Osteocyte (in vitro differentiated cells): ENCODE measurements around the gene CR1. TPM values are rescaled to one million over a fixed set of nuclear protein-coding genes. Genes with fewer than 3 reads are reported as not detected.

ENCODE experiments used
- DNase-seq: peaks from one replicate; pipeline ENCODE4 v3.0.0; 2021; ENCODE audit warnings: mixed read lengths; ENCODE audit not compliant: unreplicated experiment; ENCODE audit errors: extremely low spot score
- H3K27ac Mint-ChIP-seq: one replicate; pipeline ENCODE4 v1.8.0; 2021; ENCODE audit warnings: mild to moderate bottlenecking, mixed read lengths; ENCODE audit not compliant: unreplicated experiment
- H3K27me3 Mint-ChIP-seq: one replicate; pipeline ENCODE4 v1.8.0; 2021; ENCODE audit warnings: mixed read lengths; ENCODE audit not compliant: unreplicated experiment
- H3K36me3 Mint-ChIP-seq: one replicate; pipeline ENCODE4 v1.8.0; 2021; ENCODE audit warnings: mixed read lengths; ENCODE audit not compliant: unreplicated experiment
- H3K4me1 Mint-ChIP-seq: one replicate; pipeline ENCODE4 v1.8.0; 2021; ENCODE audit warnings: mixed read lengths; ENCODE audit not compliant: unreplicated experiment
- H3K4me3 Mint-ChIP-seq: one replicate; pipeline ENCODE4 v1.8.0; 2021; ENCODE audit warnings: mild to moderate bottlenecking, moderate library complexity, mixed read lengths; ENCODE audit not compliant: unreplicated experiment
- H3K9me3 Mint-ChIP-seq: one replicate; pipeline ENCODE4 v1.8.0; 2021; ENCODE audit warnings: mixed read lengths; ENCODE audit not compliant: unreplicated experiment
- CTCF ChIP-seq: fragments of 200-600 bp; sonication (generic); IDR thresholded peaks from 2 replicates; pipeline ENCODE4 v1.5.0; 2021; ENCODE audit warnings: antibody characterized with exemption, mild to moderate bottlenecking, moderate library complexity
- long read RNA-seq: library from polyadenylated mRNA; unstranded; transcript quantifications from one replicate; pipeline ENCODE4 v2.0.0, GENCODE V29; 2021
- total RNA-seq: library from RNA; stranded (reverse); gene quantifications from 2 replicates; pipeline ENCODE4 v1.2.1, GENCODE V29; 2021

Gene CR1
- total RNA-seq = not detected in 2 replicates
- long read RNA-seq = 0 reads

GRCh38 chr1:207495801-207496792 lies at the start of gene CR1:
Gene CR1, plus strand, starts transcription at chr1:207496157. Its CDS starts 111 bp downstream, at chr1:207496268.
- Mint-ChIP-seq H3K4me3 (peak within 1 kb of the TSS; percentile 54), H3K4me1 (peaks cover 4% of the 10 kb centered on the region), H3K36me3 (no peaks in the 10 kb centered on the region), H3K9me3 (no peaks in the 10 kb centered on the region), H3K27ac (no peak within 1 kb of the TSS), H3K27me3 (peaks cover 31% of the 10 kb centered on the region)
- TF ChIP-seq CTCF = no peak
- no peak for DNase-seq

GRCh38 chr1:207453710-207454045 lies 42.3 kb upstream of the CR1 start:
- Mint-ChIP-seq H3K4me1 (peaks cover 2% of the 10 kb centered on the region), H3K27me3 (peaks cover 44% of the 10 kb centered on the region), H3K36me3 (no peaks in the 10 kb centered on the region), H3K9me3 (no peaks in the 10 kb centered on the region), H3K27ac (no peak overlapping the region), H3K4me3 (no peak overlapping the region)
- no peak for DNase-seq
- TF ChIP-seq CTCF = no peak

- peaks cover 2% of the 10 kb centered on the region for H3K4me1 Mint-ChIP-seq
- no peaks in the 10 kb centered on the region for H3K9me3 Mint-ChIP-seq
- no peak for DNase-seq
- no peaks in the 10 kb centered on the region for H3K36me3 Mint-ChIP-seq
- TF ChIP-seq CTCF = no peak
- H3K4me3 Mint-ChIP-seq = no peak within 1 kb of the TSS
- H3K27ac Mint-ChIP-seq = no peak within 1 kb of the TSS
- H3K27me3 Mint-ChIP-seq = peaks cover 44% of the 10 kb centered on the region
Measured at GRCh38 chr1:207454046-207454964, 41.7 kb upstream of the CR1 start, which contains the start of gene CR2. Gene CR2, plus strand, starts transcription at chr1:207454328. Its CDS starts 91 bp downstream, at chr1:207454419.

- Mint-ChIP-seq H3K36me3 (no peaks in the 10 kb centered on the region), H3K27me3 (peaks cover 40% of the 10 kb centered on the region), H3K4me1 (peaks cover 2% of the 10 kb centered on the region), H3K27ac (no peak overlapping the region), H3K9me3 (no peaks in the 10 kb centered on the region), H3K4me3 (no peak overlapping the region)
- no peak for DNase-seq
- no peak for TF ChIP-seq CTCF
Measured at GRCh38 chr1:207455183-207455754, 40.7 kb upstream of the CR1 start.
